Activated CD4-positive, alpha-beta T cell treated with anti-CD3 and anti-CD28 coated beads, Interleukin-2, amount 10 ng/mL, durations not matched to agents 24 days and 14 days (primary cell): ENCODE data around the gene HRC. TPM values are rescaled to one million over a fixed set of nuclear protein-coding genes. Genes with fewer than 3 reads are reported as not detected.

Experiments used
- DNase-seq: peaks from one replicate; pipeline ENCODE4 v3.0.0; 2022
- H3K27ac Mint-ChIP-seq: one replicate; pipeline ENCODE4 v1.8.0; 2022; ENCODE audit warnings: mild to moderate bottlenecking, mixed read lengths
- H3K27me3 Mint-ChIP-seq: one replicate; pipeline ENCODE4 v1.8.0; 2022; ENCODE audit warnings: mixed read lengths
- H3K36me3 Mint-ChIP-seq: one replicate; pipeline ENCODE4 v1.8.0; 2022; ENCODE audit warnings: low read depth, mild to moderate bottlenecking, mixed read lengths
- H3K4me1 Mint-ChIP-seq: one replicate; pipeline ENCODE4 v1.8.0; 2021; ENCODE audit warnings: mixed read lengths
- H3K4me3 Mint-ChIP-seq: one replicate; pipeline ENCODE4 v1.8.0; 2022; ENCODE audit warnings: mild to moderate bottlenecking, moderate library complexity, mixed read lengths
- H3K9me3 Mint-ChIP-seq: one replicate; pipeline ENCODE4 v1.8.0; 2021; ENCODE audit warnings: mixed read lengths
- intact Hi-C: fragments of 100-400 bp; cut with micrococcal nuclease; formaldehyde crosslinking; loops from one replicate; pipeline ENCODE4 v1.15.1; 2023
- total RNA-seq: library from RNA; stranded (reverse); gene quantifications from 2 replicates; pipeline ENCODE4 v1.2.3, GENCODE V29; 2022

The HRC gene
- total RNA-seq, 1 donor from 2014 or later: not detected

- peaks cover 4% of the 10 kb centered on the region for H3K4me1 Mint-ChIP-seq
- no peaks in the 10 kb centered on the region for H3K36me3 Mint-ChIP-seq
- no peak for DNase-seq
- intact Hi-C loops: no loop called here
- H3K27me3 Mint-ChIP-seq: no peaks in the 10 kb centered on the region
- H3K9me3 Mint-ChIP-seq: peaks cover 14% of the 10 kb centered on the region
- no peak overlapping the region for H3K4me3 Mint-ChIP-seq
- no peak overlapping the region for H3K27ac Mint-ChIP-seq
Measured at GRCh38 chr19:49180659-49181058, 25.5 kb upstream of the HRC start.

GRCh38 chr19:49173198-49173597 lies 18.0 kb upstream of the HRC start:
- intact Hi-C loops: no loop called here
- DNase-seq: no peak
- Mint-ChIP-seq H3K36me3 (no peaks in the 10 kb centered on the region), H3K4me3 (no peak overlapping the region), H3K27me3 (peaks cover 2% of the 10 kb centered on the region), H3K4me1 (peaks cover 4% of the 10 kb centered on the region), H3K9me3 (no peaks in the 10 kb centered on the region), H3K27ac (no peak overlapping the region)

GRCh38 chr19:49168421-49168820 lies 13.2 kb upstream of the HRC start:
- Mint-ChIP-seq H3K9me3 (no peaks in the 10 kb centered on the region), H3K4me3 (no peak overlapping the region), H3K27me3 (peaks cover 3% of the 10 kb centered on the region), H3K4me1 (no peaks in the 10 kb centered on the region), H3K27ac (no peak overlapping the region), H3K36me3 (no peaks in the 10 kb centered on the region)
- no peak for DNase-seq
- intact Hi-C loops: no loop called here

- peaks cover 3% of the 10 kb centered on the region for H3K27me3 Mint-ChIP-seq
- H3K36me3 Mint-ChIP-seq: no peaks in the 10 kb centered on the region
- H3K27ac Mint-ChIP-seq: no peak overlapping the region
- intact Hi-C loops: no loop called here
- no peak for DNase-seq
- H3K4me3 Mint-ChIP-seq: no peak overlapping the region
- no peaks in the 10 kb centered on the region for H3K4me1 Mint-ChIP-seq
- H3K9me3 Mint-ChIP-seq: no peaks in the 10 kb centered on the region
Measured at GRCh38 chr19:49167857-49168409, 12.7 kb upstream of the HRC start.

GRCh38 chr19:49165865-49166301 lies 10.7 kb upstream of the HRC start:
- Mint-ChIP-seq H3K36me3 (no peaks in the 10 kb centered on the region), H3K4me3 (no peak overlapping the region), H3K27me3 (peaks cover 5% of the 10 kb centered on the region), H3K4me1 (no peaks in the 10 kb centered on the region), H3K9me3 (no peaks in the 10 kb centered on the region), H3K27ac (no peak overlapping the region)
- no peak for DNase-seq
- intact Hi-C loops: no loop called here

- peaks cover 8% of the 10 kb centered on the region for H3K27me3 Mint-ChIP-seq
- no peaks in the 10 kb centered on the region for H3K36me3 Mint-ChIP-seq
- H3K27ac Mint-ChIP-seq: no peak overlapping the region
- H3K4me3 Mint-ChIP-seq: no peak overlapping the region
- H3K9me3 Mint-ChIP-seq: no peaks in the 10 kb centered on the region
- intact Hi-C loops: no loop called here
- H3K4me1 Mint-ChIP-seq: no peaks in the 10 kb centered on the region
- DNase-seq: no peak
Measured at GRCh38 chr19:49165111-49165750, 10.0 kb upstream of the HRC start.

GRCh38 chr19:49161987-49162386 lies 6.8 kb upstream of the HRC start:
- DNase-seq: no peak
- Mint-ChIP-seq H3K9me3 (no peaks in the 10 kb centered on the region), H3K4me3 (no peak overlapping the region), H3K36me3 (no peaks in the 10 kb centered on the region), H3K4me1 (peaks cover 4% of the 10 kb centered on the region), H3K27me3 (peaks cover 30% of the 10 kb centered on the region), H3K27ac (no peak overlapping the region)
- intact Hi-C loops: no loop called here

- H3K36me3 Mint-ChIP-seq: no peaks in the 10 kb centered on the region
- H3K9me3 Mint-ChIP-seq: no peaks in the 10 kb centered on the region
- H3K4me3 Mint-ChIP-seq: no peak overlapping the region
- peaks cover 7% of the 10 kb centered on the region for H3K4me1 Mint-ChIP-seq
- intact Hi-C loops: no loop called here
- no peak overlapping the region for H3K27ac Mint-ChIP-seq
- no peak for DNase-seq
- H3K27me3 Mint-ChIP-seq: peaks cover 37% of the 10 kb centered on the region
Measured at GRCh38 chr19:49160450-49161189, 5.4 kb upstream of the HRC start.

- Mint-ChIP-seq H3K4me1 (peaks cover 7% of the 10 kb centered on the region), H3K4me3 (peak within 1 kb of the TSS; percentile 82), H3K27ac (no peak within 1 kb of the TSS), H3K36me3 (no peaks in the 10 kb centered on the region), H3K9me3 (peaks cover 3% of the 10 kb centered on the region), H3K27me3 (peaks cover 62% of the 10 kb centered on the region)
- intact Hi-C loops: no loop called here
- DNase-seq: peak; percentile 90
Measured at GRCh38 chr19:49157445-49158224, 2.4 kb upstream of the HRC start, which contains the start of gene TRPM4. TRPM4 (plus strand) TSS chr19:49157792; CDS start chr19:49157867, 75 bp downstream.

- Mint-ChIP-seq H3K27me3 (peaks cover 72% of the 10 kb centered on the region), H3K4me1 (peaks cover 10% of the 10 kb centered on the region), H3K27ac (no peak overlapping the region), H3K9me3 (peaks cover 7% of the 10 kb centered on the region), H3K36me3 (peaks cover 2% of the 10 kb centered on the region), H3K4me3 (peak overlapping the region; percentile 10)
- intact Hi-C loops: no loop called here
- no peak for DNase-seq
Measured at GRCh38 chr19:49155820-49156346, 687 bp upstream of the HRC start.

- DNase-seq: no peak
- Mint-ChIP-seq H3K4me3 (no peak overlapping the region), H3K27ac (no peak overlapping the region), H3K36me3 (peaks cover 2% of the 10 kb centered on the region), H3K27me3 (peaks cover 69% of the 10 kb centered on the region), H3K4me1 (peaks cover 14% of the 10 kb centered on the region), H3K9me3 (peaks cover 7% of the 10 kb centered on the region)
- intact Hi-C loops: no loop called here
Measured at GRCh38 chr19:49154279-49154678, 917 bp downstream of the HRC start.

GRCh38 chr19:49153167-49153809 lies 1.9 kb downstream of the HRC start:
- H3K4me3 Mint-ChIP-seq: no peak overlapping the region

GRCh38 chr19:49152119-49152550 lies 3.1 kb downstream of the HRC start:
- peak overlapping the region; percentile 67 for H3K4me3 Mint-ChIP-seq
- intact Hi-C loops: no loop called here
- H3K36me3 Mint-ChIP-seq: peaks cover 2% of the 10 kb centered on the region
- peaks cover 7% of the 10 kb centered on the region for H3K9me3 Mint-ChIP-seq
- DNase-seq: no peak
- peaks cover 17% of the 10 kb centered on the region for H3K4me1 Mint-ChIP-seq
- no peak overlapping the region for H3K27ac Mint-ChIP-seq
- H3K27me3 Mint-ChIP-seq: peaks cover 72% of the 10 kb centered on the region

More at GRCh38 chr19:49153167-49153809, 1.9 kb downstream of the HRC start:
- DNase-seq: no peak
- intact Hi-C loops: no loop called here
- Mint-ChIP-seq H3K9me3 (peaks cover 7% of the 10 kb centered on the region), H3K4me1 (peaks cover 18% of the 10 kb centered on the region), H3K36me3 (peaks cover 2% of the 10 kb centered on the region), H3K27me3 (peaks cover 70% of the 10 kb centered on the region), H3K27ac (no peak overlapping the region)
